Uterus (tissue), 4 donors: ENCODE measurements around the gene PLD1. TPM values are rescaled to one million over a fixed set of nuclear protein-coding genes. Genes with fewer than 3 reads are reported as not detected.

Source experiments
- DNase-seq, 2 donors: peaks; one replicate each; pipeline ENCODE4 v3.0.0-alpha.2; 2019 to 2020
- H3K27ac ChIP-seq, 2 donors: fragments of 200-600 bp; sonication (generic); 1 replicate in 1 of 2; 2 replicates in 1 of 2; pipeline ENCODE4 v1.5.1; 2016 to 2018
- H3K27me3 ChIP-seq, 2 donors: fragments of 200-600 bp; sonication (generic); one replicate each; pipeline ENCODE4 v1.5.1; 2018 to 2019; ENCODE audit warnings: control low read depth in 1 of 2
- H3K36me3 ChIP-seq, 2 donors: fragments of 200-600 bp; sonication (generic); one replicate each; pipeline ENCODE4 v1.5.1; 2019; ENCODE audit warnings: control low read depth in 1 of 2
- H3K4me1 ChIP-seq, 2 donors: fragments of 200-600 bp; sonication (generic); one replicate each; pipeline ENCODE4 v1.5.1; 2018 to 2019; ENCODE audit warnings: control low read depth in 1 of 2
- H3K4me3 ChIP-seq, 2 donors: fragments of 200-600 bp; sonication (generic); 1 replicate in 1 of 2; 2 replicates in 1 of 2; pipeline ENCODE4 v1.5.1; 2018 to 2019; ENCODE audit warnings: mild to moderate bottlenecking in 1 of 2
- H3K9me3 ChIP-seq, 2 donors: fragments of 200-600 bp; sonication (generic); one replicate each; pipeline ENCODE4 v1.5.1; 2019; ENCODE audit warnings: control low read depth in 1 of 2
- CTCF ChIP-seq, 4 experiments: fragments of 200-600 bp in 2 of 4; fragments of 450-650 bp in 2 of 4; sonication (generic) in 2 of 4; IDR thresholded peaks; one replicate each; pipeline ENCODE4 v1.5.1; 2016 to 2019; ENCODE audit warnings: antibody characterized with exemption in 4 of 4, mild to moderate bottlenecking in 2 of 4, moderate library complexity in 1 of 4
- POLR2A ChIP-seq, 2 donors: fragments of 450-650 bp; IDR thresholded peaks; one replicate each; pipeline ENCODE4 v1.6.1; 2016; ENCODE audit warnings: antibody characterized with exemption in 2 of 2, mild to moderate bottlenecking in 1 of 2, moderate library complexity in 1 of 2
- intact Hi-C: fragments of 100-400 bp; cut with DNase I; formaldehyde crosslinking; loops from one replicate; pipeline ENCODE4 v1.15.1; 2023; ENCODE audit warnings: low total_unique reads
- total RNA-seq, 4 donors: library from RNA; depleted of rRNA in 3 of 4; stranded (reverse); fragments of >200 nt in 3 of 4; gene quantifications; one replicate each; pipeline versions ENCODE4 v1.1.0 to v1.2.4, GENCODE V29; 2014 to 2023
- donor health status: DM: yes; HTN: yes; CAD: no.

The PLD1 gene
- total RNA-seq, 4 donors from 2014 or later, result 15.6 to 94.8 (median 30.8) TPM

- H3K9me3 ChIP-seq, result no peaks in the 10 kb centered on the region
- H3K27ac ChIP-seq, result no peak overlapping the region
- H3K4me3 ChIP-seq, result no peak overlapping the region
- intact Hi-C loops, result no loop called here
- TF ChIP-seq CTCF (IDR thresholded peaks at IDR 0.05), result no peak
- TF ChIP-seq POLR2A (IDR thresholded peaks at IDR 0.05), result no peak
- H3K36me3 ChIP-seq, result no peaks in the 10 kb centered on the region
- no peaks in the 10 kb centered on the region for H3K4me1 ChIP-seq
- no peak for DNase-seq
- no peaks in the 10 kb centered on the region for H3K27me3 ChIP-seq
These were observed 41.9 kb downstream of the PLD1 start for GRCh38 chr3:171768281-171768900.

- no peak overlapping the region for H3K27ac ChIP-seq
- TF ChIP-seq CTCF (IDR thresholded peaks at IDR 0.05), result no peak
- TF ChIP-seq POLR2A (IDR thresholded peaks at IDR 0.05), result no peak
- H3K4me3 ChIP-seq, result no peak overlapping the region
- H3K27me3 ChIP-seq, result no peaks in the 10 kb centered on the region
- H3K36me3 ChIP-seq, result no peaks in the 10 kb centered on the region
- intact Hi-C loops, result no loop called here
- H3K9me3 ChIP-seq, result no peaks in the 10 kb centered on the region
- no peak for DNase-seq
- no peaks in the 10 kb centered on the region for H3K4me1 ChIP-seq
These were observed 44.8 kb downstream of the PLD1 start for GRCh38 chr3:171765511-171765887.

GRCh38 chr3:171763392-171763791, 46.9 kb downstream of the PLD1 start:
- Histone ChIP-seq H3K4me1 (no peaks in the 10 kb centered on the region), H3K4me3 (no peak overlapping the region), H3K36me3 (no peaks in the 10 kb centered on the region), H3K27ac (no peak overlapping the region), H3K9me3 (no peaks in the 10 kb centered on the region), H3K27me3 (no peaks in the 10 kb centered on the region)
- no peak for DNase-seq
- intact Hi-C loops, result no loop called here
- TF ChIP-seq CTCF (IDR thresholded peaks at IDR 0.05) (no peak), POLR2A (IDR thresholded peaks at IDR 0.05) (no peak)

- TF ChIP-seq CTCF (IDR thresholded peaks at IDR 0.05), result no peak
- TF ChIP-seq POLR2A (IDR thresholded peaks at IDR 0.05), result no peak
- intact Hi-C loops, result no loop called here
- no peaks in the 10 kb centered on the region for H3K36me3 ChIP-seq
These were observed 49.8 kb downstream of the PLD1 start for GRCh38 chr3:171760477-171760876.

GRCh38 chr3:171758109-171758508, 52.2 kb downstream of the PLD1 start:
- Histone ChIP-seq H3K36me3 (no peaks in the 10 kb centered on the region), H3K27me3 (no peaks in the 10 kb centered on the region), H3K27ac (no peak overlapping the region), H3K4me1 (no peaks in the 10 kb centered on the region), H3K4me3 (no peak overlapping the region), H3K9me3 (no peaks in the 10 kb centered on the region)
- no peak for TF ChIP-seq CTCF (IDR thresholded peaks at IDR 0.05)
- no peak for TF ChIP-seq POLR2A (IDR thresholded peaks at IDR 0.05)
- no peak for DNase-seq
- intact Hi-C loops, result no loop called here

More at GRCh38 chr3:171760477-171760876, 49.8 kb downstream of the PLD1 start:
- Histone ChIP-seq H3K27ac (no peak overlapping the region), H3K4me1 (no peaks in the 10 kb centered on the region), H3K27me3 (no peaks in the 10 kb centered on the region), H3K4me3 (no peak overlapping the region), H3K9me3 (no peaks in the 10 kb centered on the region)
- DNase-seq, result no peak
